ENCODE data around the gene ARSB.

Gene ARSB

GRCh38 chr5:78837836-78838235, 147.3 kb downstream of the ARSB start:
- DNase-seq (ENCODE audit: low spot score): no peak

- no peak for DNase-seq (ENCODE audit: low spot score)
These were observed 149.9 kb downstream of the ARSB start for GRCh38 chr5:78835176-78835575.

- no peak for DNase-seq (ENCODE audit: low spot score)
These were observed 151.8 kb downstream of the ARSB start for GRCh38 chr5:78833284-78833683.

GRCh38 chr5:78830528-78831046, 154.5 kb downstream of the ARSB start:
- DNase-seq (ENCODE audit: low spot score): no peak

- DNase-seq (ENCODE audit: low spot score): no peak
These were observed 155.1 kb downstream of the ARSB start for GRCh38 chr5:78829811-78830527.

GRCh38 chr5:78827725-78828124, 157.4 kb downstream of the ARSB start:
- no peak for DNase-seq (ENCODE audit: low spot score)

GRCh38 chr5:78824831-78825281, 160.3 kb downstream of the ARSB start:
- DNase-seq (ENCODE audit: low spot score): no peak

- DNase-seq (ENCODE audit: low spot score): no peak
These were observed 161.9 kb downstream of the ARSB start for GRCh38 chr5:78823196-78823595.

GRCh38 chr5:78821536-78822021, 163.5 kb downstream of the ARSB start:
- DNase-seq (ENCODE audit: low spot score): no peak

- no peak for DNase-seq (ENCODE audit: low spot score)
These were observed 165.4 kb downstream of the ARSB start for GRCh38 chr5:78819707-78820106.

- no peak for DNase-seq (ENCODE audit: low spot score)
These were observed 165.9 kb downstream of the ARSB start for GRCh38 chr5:78819166-78819565.

GRCh38 chr5:78816143-78816765, 168.9 kb downstream of the ARSB start:
- DNase-seq (ENCODE audit: low spot score): no peak

GRCh38 chr5:78813906-78814530, 171.1 kb downstream of the ARSB start:
- DNase-seq (ENCODE audit: low spot score): no peak

- DNase-seq (ENCODE audit: low spot score): no peak
These were observed 171.8 kb downstream of the ARSB start for GRCh38 chr5:78813286-78813685.

- no peak for DNase-seq (ENCODE audit: low spot score)
These were observed 173.2 kb downstream of the ARSB start for GRCh38 chr5:78811866-78812265.

- DNase-seq (ENCODE audit: low spot score): no peak
These were observed 173.8 kb downstream of the ARSB start for GRCh38 chr5:78811121-78811817.

GRCh38 chr5:78810098-78810920, 174.8 kb downstream of the ARSB start:
- DNase-seq (ENCODE audit: low spot score): no peak

GRCh38 chr5:78809444-78809843, 175.7 kb downstream of the ARSB start:
- DNase-seq (ENCODE audit: low spot score): no peak

- no peak for DNase-seq (ENCODE audit: low spot score)
These were observed 176.3 kb downstream of the ARSB start for GRCh38 chr5:78808818-78809217.

GRCh38 chr5:78808380-78808779, 176.7 kb downstream of the ARSB start:
- DNase-seq (ENCODE audit: low spot score): no peak

- no peak for DNase-seq (ENCODE audit: low spot score)
These were observed 178.6 kb downstream of the ARSB start for GRCh38 chr5:78806544-78806943.

Measured in CD4-positive, alpha-beta T cell treated with Interleukin-6 at 100 ng/mL for 8 hours (primary cell).